ENCODE measurements around the gene NDUFB8.

DNA sequence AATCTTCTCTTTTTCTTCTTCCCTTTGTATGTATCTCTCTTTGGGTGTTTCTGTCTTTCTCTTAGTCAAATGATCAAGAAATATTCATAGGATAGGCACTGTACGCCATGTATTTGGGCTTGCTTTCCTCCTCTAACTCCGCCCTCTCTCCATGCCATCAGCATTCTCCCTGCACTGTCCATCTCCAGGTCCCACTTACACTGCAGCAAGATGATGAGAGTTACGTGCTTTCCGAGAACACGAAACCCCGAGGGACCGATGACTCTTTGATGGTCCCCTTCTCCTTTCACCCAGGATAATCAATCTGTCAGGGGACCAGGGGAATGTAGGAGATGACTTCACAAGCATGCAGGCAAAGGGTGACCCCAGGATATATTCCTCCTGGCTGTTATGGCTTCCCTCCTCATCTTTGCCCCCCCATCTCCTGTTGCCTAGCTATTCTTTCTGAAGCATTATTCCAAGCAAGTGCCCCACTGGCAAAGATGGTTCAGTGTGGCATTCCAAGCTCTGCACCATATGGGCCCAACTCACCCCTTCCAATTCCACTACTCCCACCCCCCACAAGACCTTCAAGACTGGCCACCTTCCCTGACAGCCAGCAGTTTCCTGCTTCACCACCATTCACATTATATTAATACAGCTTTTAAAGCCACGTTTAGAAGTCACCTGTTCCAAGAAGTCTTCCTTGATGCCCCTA is 46.1 kb upstream of the NDUFB8 start:
- TF ChIP-seq, protein P1, sequence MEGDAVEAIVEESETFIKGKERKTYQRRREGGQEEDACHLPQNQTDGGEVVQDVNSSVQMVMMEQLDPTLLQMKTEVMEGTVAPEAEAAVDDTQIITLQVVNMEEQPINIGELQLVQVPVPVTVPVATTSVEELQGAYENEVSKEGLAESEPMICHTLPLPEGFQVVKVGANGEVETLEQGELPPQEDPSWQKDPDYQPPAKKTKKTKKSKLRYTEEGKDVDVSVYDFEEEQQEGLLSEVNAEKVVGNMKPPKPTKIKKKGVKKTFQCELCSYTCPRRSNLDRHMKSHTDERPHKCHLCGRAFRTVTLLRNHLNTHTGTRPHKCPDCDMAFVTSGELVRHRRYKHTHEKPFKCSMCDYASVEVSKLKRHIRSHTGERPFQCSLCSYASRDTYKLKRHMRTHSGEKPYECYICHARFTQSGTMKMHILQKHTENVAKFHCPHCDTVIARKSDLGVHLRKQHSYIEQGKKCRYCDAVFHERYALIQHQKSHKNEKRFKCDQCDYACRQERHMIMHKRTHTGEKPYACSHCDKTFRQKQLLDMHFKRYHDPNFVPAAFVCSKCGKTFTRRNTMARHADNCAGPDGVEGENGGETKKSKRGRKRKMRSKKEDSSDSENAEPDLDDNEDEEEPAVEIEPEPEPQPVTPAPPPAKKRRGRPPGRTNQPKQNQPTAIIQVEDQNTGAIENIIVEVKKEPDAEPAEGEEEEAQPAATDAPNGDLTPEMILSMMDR (IDR thresholded peaks at IDR 0.05; ENCODE audit: borderline replicate concordance, extremely low read depth, low read length, poor library complexity, severe bottlenecking), result no peak
- TF ChIP-seq EZH2 (IDR thresholded peaks at IDR 0.05; ENCODE audit: borderline replicate concordance, low read depth, low read length, severe bottlenecking), result no peak
